Gastrocnemius medialis (tissue), 4 donors: ENCODE data around the gene OR6N2. TPM values are rescaled to one million over a fixed set of nuclear protein-coding genes. Genes with fewer than 3 reads are reported as not detected.

Source experiments
- ATAC-seq, 2 donors: fragments of 150-250 bp; one replicate each; pipeline ENCODE4 v1.9.1; 2016
- DNase-seq, 2 donors: peaks; one replicate each; pipeline ENCODE4 v3.0.0-alpha.2; 2019
- H3K27ac ChIP-seq, 4 donors: fragments of 200-600 bp; sonication (generic); 1 replicate in 1 of 4; 2 replicates in 3 of 4; pipeline ENCODE4 v1.5.1; 2016 to 2018; ENCODE audit warnings: mild to moderate bottlenecking in 2 of 4, moderate library complexity in 1 of 4
- H3K27me3 ChIP-seq, 3 donors: fragments of 200-600 bp; sonication (generic) in 2 of 3; 1 replicate in 1 of 3; 2 replicates in 2 of 3; pipeline versions ENCODE4 v1.5.1 to v1.6.0; 2016 to 2019; ENCODE audit warnings: mild to moderate bottlenecking in 1 of 3, moderate library complexity in 1 of 3
- H3K36me3 ChIP-seq, 2 donors: fragments of 200-600 bp; sonication (generic) in 1 of 2; one replicate each; pipeline ENCODE4 v1.5.1; 2017 to 2018
- H3K4me1 ChIP-seq, 2 donors: fragments of 200-600 bp; sonication (generic) in 1 of 2; one replicate each; pipeline ENCODE4 v1.5.1; 2016 to 2017; ENCODE audit warnings: mild to moderate bottlenecking in 2 of 2
- H3K4me3 ChIP-seq, 4 donors: fragments of 200-600 bp; sonication (generic) in 3 of 4; 1 replicate in 1 of 4; 2 replicates in 3 of 4; pipeline ENCODE4 v1.5.1; 2016 to 2019; ENCODE audit warnings: mild to moderate bottlenecking in 2 of 4
- H3K9me3 ChIP-seq, 3 donors: fragments of 200-600 bp; sonication (generic) in 2 of 3; 1 replicate in 1 of 3; 2 replicates in 2 of 3; pipeline ENCODE4 v1.5.1; 2016 to 2019
- CTCF ChIP-seq, 5 experiments: fragments of 450-650 bp in 3 of 5; fragments of 200-600 bp in 2 of 5; sonication (generic) in 2 of 5; IDR thresholded peaks in 4 of 5; conservative IDR thresholded peaks in 1 of 5; 1 replicate in 4 of 5; 2 replicates in 1 of 5; pipeline ENCODE4 v1.5.1; 2016 to 2019; ENCODE audit warnings: antibody characterized with exemption in 5 of 5, mild to moderate bottlenecking in 3 of 5, moderate library complexity in 3 of 5
- POLR2A ChIP-seq, 2 donors: fragments of 450-650 bp; IDR thresholded peaks; one replicate each; pipeline ENCODE4 v1.6.1; 2017; ENCODE audit warnings: antibody characterized with exemption in 2 of 2, mild to moderate bottlenecking in 2 of 2, moderate library complexity in 2 of 2
- in situ Hi-C, 4 donors: fragments of 200-750 bp; cut with MboI; loops; one replicate each; pipeline versions ENCODE4 v1.15.0 to v1.8.0; 2017; ENCODE audit warnings: low sequenced_read_pairs in 4 of 4
- intact Hi-C: fragments of 100-400 bp; cut with DNase I; formaldehyde crosslinking; loops from one replicate; pipeline ENCODE4 v1.15.1; 2023; ENCODE audit warnings: low total_unique reads
- total RNA-seq, 4 donors: library from RNA; depleted of rRNA; stranded (reverse); fragments of >200 nt; gene quantifications; one replicate each; pipeline versions ENCODE4 v1.1.0 to v1.2.3, GENCODE V29; 2016

Gene OR6N2
- total RNA-seq: not detected

- in situ Hi-C loops (no loop called here), intact Hi-C loops (no loop called here)
- ATAC-seq (no peak), DNase-seq (no peak)
- no peaks in the 10 kb centered on the region for H3K4me1 ChIP-seq
- H3K27me3 ChIP-seq: no peaks in the 10 kb centered on the region
- H3K27ac ChIP-seq: no peak within 1 kb of the TSS
- no peaks in the 10 kb centered on the region for H3K9me3 ChIP-seq
- no peak within 1 kb of the TSS for H3K4me3 ChIP-seq
- no peak for TF ChIP-seq POLR2A (IDR thresholded peaks at IDR 0.05)
- TF ChIP-seq CTCF (IDR thresholded peaks at IDR 0.05 in 4 of 5, conservative IDR thresholded peaks at IDR 0.05 in 1 of 5): no peak
- no peaks in the 10 kb centered on the region for H3K36me3 ChIP-seq
Observed at GRCh38 chr1:158781104-158781503, at the start of gene OR6N2. TSS of gene OR6N2 (minus strand) at chr1:158781204. CDS start at chr1:158777635, 3,569 bp downstream.

- ATAC-seq: no peak
- Histone ChIP-seq H3K27me3 (no peaks in the 10 kb centered on the region), H3K4me3 (no peak overlapping the region), H3K27ac (no peak overlapping the region), H3K4me1 (no peaks in the 10 kb centered on the region), H3K9me3 (no peaks in the 10 kb centered on the region), H3K36me3 (no peaks in the 10 kb centered on the region)
- TF ChIP-seq POLR2A (IDR thresholded peaks at IDR 0.05): no peak
- TF ChIP-seq CTCF (IDR thresholded peaks at IDR 0.05 in 4 of 5, conservative IDR thresholded peaks at IDR 0.05 in 1 of 5): no peak
- DNase-seq: no peak
- intact Hi-C loops (no loop called here), in situ Hi-C loops (no loop called here)
Observed at GRCh38 chr1:158830074-158830677, 49.2 kb upstream of the OR6N2 start.

- Histone ChIP-seq H3K27me3 (no peaks in the 10 kb centered on the region), H3K27ac (no peak overlapping the region), H3K4me3 (no peak overlapping the region), H3K9me3 (no peaks in the 10 kb centered on the region), H3K4me1 (no peaks in the 10 kb centered on the region), H3K36me3 (no peaks in the 10 kb centered on the region)
- TF ChIP-seq CTCF (IDR thresholded peaks at IDR 0.05 in 4 of 5, conservative IDR thresholded peaks at IDR 0.05 in 1 of 5) (no peak), POLR2A (IDR thresholded peaks at IDR 0.05) (no peak)
- DNase-seq: no peak
- intact Hi-C loops (no loop called here), in situ Hi-C loops (no loop called here)
- no peak for ATAC-seq
Observed at GRCh38 chr1:158821723-158822122, 40.7 kb upstream of the OR6N2 start.

GRCh38 chr1:158819461-158820443, 38.7 kb upstream of the OR6N2 start:
- Histone ChIP-seq H3K27ac (no peak overlapping the region), H3K9me3 (no peaks in the 10 kb centered on the region), H3K36me3 (no peaks in the 10 kb centered on the region), H3K27me3 (no peaks in the 10 kb centered on the region), H3K4me1 (no peaks in the 10 kb centered on the region), H3K4me3 (no peak overlapping the region)
- TF ChIP-seq POLR2A (IDR thresholded peaks at IDR 0.05): no peak
- no peak for TF ChIP-seq CTCF (IDR thresholded peaks at IDR 0.05 in 4 of 5, conservative IDR thresholded peaks at IDR 0.05 in 1 of 5)
- DNase-seq: no peak
- no peak for ATAC-seq
- intact Hi-C loops (no loop called here), in situ Hi-C loops (no loop called here)
